GDM1 (cell line): ENCODE measurements around the gene CDIPT.
"Not testable (repeated sequence)": the region's sequence is repeated elsewhere in the genome, so short reads cannot be mapped to it uniquely, and the experiment has no call there.

Experiments used
- DNase-seq: peaks from one replicate; lab custom pipeline; 2025; lab: John Stamatoyannopoulos, UW

The CDIPT gene

GRCh38 chr16:29896841-29897240 is 33.8 kb upstream of the CDIPT start:
- DNase-seq, result no peak

GRCh38 chr16:29894352-29894751 is 31.3 kb upstream of the CDIPT start:
- DNase-seq, result no peak

GRCh38 chr16:29893553-29893952 is 30.5 kb upstream of the CDIPT start:
- no peak for DNase-seq

GRCh38 chr16:29892458-29892813 is 29.4 kb upstream of the CDIPT start:
- DNase-seq, result no peak

GRCh38 chr16:29891525-29892457 is 28.8 kb upstream of the CDIPT start:
- DNase-seq, result no peak

- not testable (repeated sequence) for DNase-seq
Measured at GRCh38 chr16:29889372-29889771, 26.3 kb upstream of the CDIPT start.

GRCh38 chr16:29883987-29884386 is 21.0 kb upstream of the CDIPT start:
- no peak for DNase-seq

GRCh38 chr16:29881050-29881449 is 18.0 kb upstream of the CDIPT start:
- no peak for DNase-seq

GRCh38 chr16:29878172-29878571 is 15.1 kb upstream of the CDIPT start:
- DNase-seq, result no peak

GRCh38 chr16:29877266-29877961 is 14.4 kb upstream of the CDIPT start:
- DNase-seq, result no peak

GRCh38 chr16:29876594-29877249 is 13.7 kb upstream of the CDIPT start:
- no peak for DNase-seq

GRCh38 chr16:29876217-29876593 is 13.2 kb upstream of the CDIPT start:
- no peak for DNase-seq

- DNase-seq, result no peak
Measured at GRCh38 chr16:29875206-29875605, 12.2 kb upstream of the CDIPT start.

- DNase-seq, result no peak
Measured at GRCh38 chr16:29873319-29873718, 10.3 kb upstream of the CDIPT start.

GRCh38 chr16:29871822-29872546 is 9.0 kb upstream of the CDIPT start:
- no peak for DNase-seq

- not testable (repeated sequence) for DNase-seq
Measured at GRCh38 chr16:29869067-29869466, 6.0 kb upstream of the CDIPT start.

- no peak for DNase-seq
Measured at GRCh38 chr16:29868396-29869009, 5.5 kb upstream of the CDIPT start.

GRCh38 chr16:29864205-29864604 is 1.2 kb upstream of the CDIPT start:
- no peak for DNase-seq

GRCh38 chr16:29863669-29863984 is 601 bp upstream of the CDIPT start:
- no peak for DNase-seq

GRCh38 chr16:29862383-29862883 is 593 bp downstream of the CDIPT start:
- DNase-seq, result no peak

- DNase-seq, result no peak
Measured at GRCh38 chr16:29860218-29860617, 2.8 kb downstream of the CDIPT start.

GRCh38 chr16:29858974-29859373 is 4.1 kb downstream of the CDIPT start:
- no peak for DNase-seq
